Measurements from ENCODE around the gene INSM1. TPM values are rescaled to one million over a fixed set of nuclear protein-coding genes. Genes with fewer than 3 reads are reported as not detected.

The INSM1 gene
- total RNA-seq, 1 donor from 2014 or later: not detected

DNA sequence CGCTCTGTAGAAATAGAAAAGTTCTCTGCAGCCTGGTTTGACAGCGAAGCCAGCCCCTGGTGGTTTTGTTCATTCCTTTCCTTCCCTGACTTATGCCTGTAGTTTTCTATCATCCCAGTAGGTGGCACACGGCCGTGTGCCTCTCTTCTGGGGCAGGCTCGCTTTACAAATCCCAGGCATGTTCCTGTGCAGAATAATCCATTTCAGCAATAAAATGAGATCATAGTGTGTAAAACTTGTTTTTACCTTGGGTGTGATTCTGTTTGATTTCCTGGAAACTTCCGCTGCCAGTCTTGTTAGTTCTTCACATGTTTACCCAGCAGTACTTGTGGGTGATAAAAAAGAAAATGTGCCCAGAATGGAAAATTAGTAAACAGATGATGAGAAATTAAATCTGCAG is 7.4 kb upstream of the INSM1 start:
- DNase-seq (ENCODE audit: low spot score): peak; percentile 72

- DNase-seq (ENCODE audit: low spot score): no peak
These were observed 5.0 kb upstream of the INSM1 start for GRCh38 chr20:20362774-20363433.

DNA sequence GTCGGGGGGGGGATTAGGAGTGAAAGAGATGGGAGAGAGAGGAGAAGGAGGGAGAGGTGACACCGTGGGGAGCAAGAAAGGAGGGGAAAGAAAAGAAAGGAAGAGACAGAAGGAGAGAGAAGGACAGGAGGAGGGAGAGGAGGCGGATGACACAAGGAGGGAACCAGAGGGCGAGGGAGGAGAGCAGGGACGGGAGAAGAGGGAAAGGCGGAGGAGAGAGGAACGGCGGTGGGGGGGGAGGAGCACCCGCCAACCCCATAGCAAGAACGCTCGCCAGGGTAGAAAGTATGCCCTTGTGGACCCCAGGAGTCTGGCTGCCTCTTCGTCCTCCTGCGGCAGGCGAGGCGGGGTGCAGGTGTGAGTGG is 4.5 kb upstream of the INSM1 start:
- DNase-seq (ENCODE audit: low spot score): no peak

DNA sequence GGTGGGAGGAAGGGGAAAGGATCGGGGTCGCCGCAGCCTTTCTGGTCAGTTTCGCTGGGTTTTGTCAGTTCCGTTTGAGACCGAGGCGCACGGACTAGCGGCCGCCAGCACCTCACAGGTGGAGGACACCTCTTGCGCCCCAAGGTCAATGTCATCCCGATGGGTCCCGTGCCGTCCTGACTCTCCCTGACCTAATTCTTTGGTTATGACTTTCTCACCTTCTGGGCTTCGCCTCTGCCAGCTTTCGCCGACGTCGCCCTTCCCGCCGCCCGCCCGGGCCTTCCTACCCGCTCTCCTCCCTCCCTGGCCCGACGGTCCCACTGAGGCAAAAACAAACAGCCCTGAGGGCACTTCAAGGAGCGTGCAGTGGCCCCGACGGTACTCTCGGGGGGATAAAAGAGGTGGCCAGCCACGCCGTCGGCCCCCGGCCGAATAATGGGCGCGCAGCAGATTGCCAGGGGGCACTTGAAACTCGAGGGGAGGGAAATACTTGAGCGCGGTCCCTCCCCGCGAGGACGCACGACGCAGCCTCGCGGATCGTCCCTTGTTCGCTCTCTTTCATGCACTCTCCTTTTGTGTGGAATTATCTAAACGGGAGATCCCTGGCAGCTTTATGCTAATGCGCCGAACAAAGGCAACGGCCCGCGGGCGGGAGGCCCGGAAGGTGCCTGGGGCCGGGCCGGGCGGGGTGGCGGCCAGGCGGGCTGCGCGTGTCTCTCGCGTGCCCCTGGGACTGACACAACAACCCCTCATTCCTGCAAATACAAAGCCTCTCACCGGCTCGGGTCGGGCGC is 3.9 kb upstream of the INSM1 start:
- DNase-seq (ENCODE audit: low spot score): no peak

GRCh38 chr20:20364593-20365479 is 3.1 kb upstream of the INSM1 start:
- DNase-seq (ENCODE audit: low spot score): no peak

- DNase-seq (ENCODE audit: low spot score): no peak
These were observed 2.3 kb upstream of the INSM1 start for GRCh38 chr20:20365480-20366161.

DNA sequence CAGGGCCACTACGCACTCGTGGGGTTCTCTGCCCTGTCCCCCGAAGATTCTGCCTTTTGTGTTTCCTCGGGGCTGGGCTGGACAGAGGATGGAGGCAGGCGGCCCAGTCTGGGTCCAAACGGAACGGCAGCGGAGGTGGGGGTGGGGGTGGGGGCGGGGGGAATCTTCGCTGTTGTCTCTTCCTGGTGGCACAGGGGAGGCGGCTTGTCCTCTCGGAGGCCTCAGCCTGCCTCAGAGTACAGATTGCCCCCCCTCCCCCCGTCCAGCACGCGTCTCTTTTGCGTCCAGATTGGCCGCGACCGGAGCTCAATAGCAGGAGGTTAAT is 1.4 kb upstream of the INSM1 start:
- no peak for DNase-seq (ENCODE audit: low spot score)

DNA sequence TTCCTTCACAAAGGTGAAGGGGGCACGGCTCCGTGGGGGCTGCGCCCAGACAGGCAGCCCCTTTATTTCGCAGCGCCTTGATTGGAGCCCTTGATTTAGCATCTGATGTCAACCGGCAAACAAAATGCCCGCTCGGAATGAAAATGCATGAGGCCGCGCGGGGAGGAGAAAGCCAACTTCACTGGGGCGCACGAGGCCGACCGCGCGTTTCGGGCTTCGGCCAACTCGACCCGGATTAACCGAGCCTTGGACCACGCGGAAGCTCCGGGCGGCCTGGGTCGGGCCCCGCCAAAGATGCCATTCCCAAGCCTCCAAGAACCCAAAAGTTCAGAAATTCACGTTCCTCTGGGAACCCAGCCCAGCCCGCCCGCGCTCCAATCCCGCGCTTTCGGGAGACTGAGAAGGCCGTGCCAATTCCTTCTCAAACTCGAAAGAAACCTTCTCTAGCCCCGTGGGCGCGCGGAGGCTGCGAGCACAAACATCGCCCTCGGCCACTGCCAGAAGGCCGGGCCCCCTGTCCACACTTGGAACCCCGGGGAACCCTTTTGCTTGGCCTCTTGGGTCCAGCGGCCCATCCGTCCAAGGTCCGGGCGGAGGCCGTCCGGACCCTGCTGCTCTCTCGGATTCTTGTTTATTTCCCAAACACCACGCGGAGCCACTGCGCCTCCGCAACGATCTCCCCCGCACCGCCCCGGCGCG is 879 bp upstream of the INSM1 start:
- no peak for DNase-seq (ENCODE audit: low spot score)

- DNase-seq (ENCODE audit: low spot score): no peak
These were observed 730 bp downstream of the INSM1 start for GRCh38 chr20:20368418-20369249.

DNA sequence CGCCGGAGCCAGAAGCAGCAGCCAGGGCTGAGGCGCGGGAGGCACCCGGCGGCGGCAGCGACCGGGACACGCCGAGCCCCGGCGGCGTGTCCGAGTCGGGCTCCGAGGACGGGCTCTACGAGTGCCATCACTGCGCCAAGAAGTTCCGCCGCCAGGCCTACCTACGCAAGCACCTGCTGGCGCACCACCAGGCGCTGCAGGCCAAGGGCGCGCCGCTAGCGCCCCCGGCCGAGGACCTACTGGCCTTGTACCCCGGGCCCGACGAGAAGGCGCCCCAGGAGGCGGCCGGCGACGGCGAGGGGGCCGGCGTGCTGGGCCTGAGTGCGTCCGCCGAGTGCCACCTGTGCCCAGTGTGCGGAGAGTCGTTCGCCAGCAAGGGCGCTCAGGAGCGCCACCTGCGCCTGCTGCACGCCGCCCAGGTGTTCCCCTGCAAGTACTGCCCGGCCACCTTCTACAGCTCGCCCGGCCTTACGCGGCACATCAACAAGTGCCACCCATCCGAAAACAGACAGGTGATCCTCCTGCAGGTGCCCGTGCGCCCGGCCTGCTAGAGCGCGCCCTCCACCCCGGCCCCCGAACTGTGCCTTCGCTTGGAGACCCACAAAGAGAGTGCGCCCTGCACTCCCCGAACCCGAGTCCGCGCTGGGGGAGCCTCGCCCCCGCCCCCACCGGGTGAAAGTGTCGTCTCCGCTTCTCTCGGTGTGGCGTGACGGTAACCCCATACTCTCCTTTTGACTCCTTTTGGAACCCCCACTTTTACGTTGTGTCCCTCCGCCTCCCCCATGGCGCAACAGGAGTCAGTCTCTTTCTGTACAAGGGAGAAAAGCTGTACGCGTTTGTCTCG is 1.6 kb downstream of the INSM1 start:
- no peak for DNase-seq (ENCODE audit: low spot score)

DNA sequence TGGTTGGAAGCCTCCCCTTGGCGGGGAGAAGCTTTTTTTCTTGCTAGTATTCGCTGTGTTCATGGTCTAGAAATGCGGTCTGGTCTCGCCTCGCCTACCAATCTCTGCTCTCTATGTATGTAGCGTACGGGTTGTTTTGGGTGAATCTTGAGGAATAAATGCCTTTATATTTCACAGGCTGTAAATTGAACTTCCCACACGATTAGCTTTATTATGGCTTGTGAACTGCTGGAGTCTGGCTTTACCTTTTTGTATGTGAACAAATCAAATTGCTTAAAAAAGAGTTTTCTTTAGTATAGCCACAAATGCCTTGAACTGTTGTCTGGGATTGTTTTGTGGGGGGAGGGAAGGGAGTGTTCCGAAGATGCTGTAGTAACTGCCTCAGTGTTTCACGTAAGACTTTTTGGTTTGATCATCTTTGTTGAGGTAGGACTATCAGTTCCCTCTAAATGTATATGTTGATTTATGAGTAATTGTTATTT is 2.2 kb downstream of the INSM1 start:
- DNase-seq (ENCODE audit: low spot score): no peak

GRCh38 chr20:20371083-20371482 is 3.2 kb downstream of the INSM1 start:
- no peak for DNase-seq (ENCODE audit: low spot score)

GRCh38 chr20:20371681-20372080 is 3.8 kb downstream of the INSM1 start:
- DNase-seq (ENCODE audit: low spot score): no peak

GRCh38 chr20:20373091-20373571 is 5.2 kb downstream of the INSM1 start:
- peak; percentile 17 for DNase-seq (ENCODE audit: low spot score)

DNA sequence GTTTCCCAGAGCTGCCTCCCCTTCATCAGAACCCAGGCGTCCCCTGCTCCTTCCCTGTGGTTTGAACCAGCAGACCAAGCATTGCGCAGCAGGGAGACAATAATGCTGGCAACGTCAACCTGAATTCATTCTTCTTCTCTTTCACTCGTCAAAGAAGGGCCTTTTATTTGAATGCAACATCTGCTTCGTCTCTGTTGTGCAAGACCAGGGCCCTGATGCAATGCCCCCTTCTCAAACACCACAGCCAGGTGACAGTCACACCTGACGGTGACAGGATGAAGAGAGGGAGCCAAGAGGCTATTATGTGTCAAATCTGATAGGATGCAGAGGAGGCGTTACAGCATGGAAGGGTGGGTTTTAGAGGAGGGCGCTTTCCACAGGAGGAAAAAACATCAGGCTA is 8.0 kb downstream of the INSM1 start:
- no peak for DNase-seq (ENCODE audit: low spot score)

GRCh38 chr20:20386192-20386591 is 18.3 kb downstream of the INSM1 start:
- no peak for DNase-seq (ENCODE audit: low spot score)

- DNase-seq (ENCODE audit: low spot score): no peak
These were observed 22.5 kb downstream of the INSM1 start for GRCh38 chr20:20390393-20390792.

DNA sequence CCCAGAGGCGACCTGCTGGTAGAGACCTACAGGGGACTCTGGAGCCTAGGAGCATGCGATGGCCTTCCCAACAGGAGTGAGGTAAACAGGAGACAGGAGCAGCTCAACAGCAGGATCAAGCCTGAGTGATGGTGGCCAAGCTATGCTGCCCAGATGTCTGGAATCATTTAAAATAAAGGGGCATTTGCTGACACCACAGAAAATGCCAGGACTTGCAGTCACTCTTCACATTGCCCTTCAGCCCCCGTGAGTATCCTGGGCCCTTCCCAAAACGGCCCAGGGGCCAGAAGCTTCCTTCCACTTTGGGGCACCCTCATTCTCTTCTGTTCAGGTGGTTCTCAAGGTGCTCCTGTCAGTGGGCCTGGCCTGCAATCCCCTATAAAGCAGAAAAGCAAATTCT is 23.2 kb downstream of the INSM1 start:
- DNase-seq (ENCODE audit: low spot score): no peak

DNA sequence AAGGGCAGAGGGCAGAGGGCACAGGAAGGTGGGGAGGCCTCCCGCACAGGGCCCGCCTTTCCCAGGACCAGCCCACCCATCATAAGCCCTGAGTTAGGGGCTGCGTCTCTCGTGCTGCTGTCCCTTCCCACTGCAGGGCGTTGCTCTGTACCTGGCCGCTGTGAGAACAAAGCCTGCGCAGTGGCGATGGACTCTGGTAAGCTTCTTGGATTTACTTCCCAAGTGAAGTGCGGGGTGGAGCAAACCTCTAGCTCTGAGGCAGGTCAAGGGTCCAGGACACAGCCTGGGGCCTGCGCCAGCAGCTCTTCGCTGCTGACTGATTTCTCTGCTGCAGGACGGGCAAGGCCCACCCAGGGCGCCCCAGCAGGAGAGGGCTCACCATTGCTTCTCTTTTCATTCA is 23.9 kb downstream of the INSM1 start:
- no peak for DNase-seq (ENCODE audit: low spot score)

Data from umbilical cord (tissue), 2 donors.